HG02642 (cell line): Measurements from ENCODE around the gene VWA3A.

ENCODE experiments used
- ATAC-seq: cut with Tn5 transposase; IDR thresholded peaks from one replicate; pipeline ENCODE4 v1.9.1; 2021; ENCODE audit warnings: mild to moderate bottlenecking; ENCODE audit not compliant: unreplicated experiment, poor library complexity

VWA3A gene

GRCh38 chr16:22174642-22175041 lies 82.3 kb downstream of the VWA3A start:
- ATAC-seq: no peak

GRCh38 chr16:22177968-22178930 lies 85.9 kb downstream of the VWA3A start:
- ATAC-seq: no peak

GRCh38 chr16:22181426-22181825 lies 89.1 kb downstream of the VWA3A start:
- ATAC-seq: no peak

GRCh38 chr16:22181843-22182242 lies 89.5 kb downstream of the VWA3A start:
- no peak for ATAC-seq

- no peak for ATAC-seq
Observed at GRCh38 chr16:22183335-22183734, 91.0 kb downstream of the VWA3A start.

- ATAC-seq: no peak
Observed at GRCh38 chr16:22183901-22184614, 91.7 kb downstream of the VWA3A start.

- ATAC-seq: no peak
Observed at GRCh38 chr16:22184615-22184968, 92.3 kb downstream of the VWA3A start.

DNA sequence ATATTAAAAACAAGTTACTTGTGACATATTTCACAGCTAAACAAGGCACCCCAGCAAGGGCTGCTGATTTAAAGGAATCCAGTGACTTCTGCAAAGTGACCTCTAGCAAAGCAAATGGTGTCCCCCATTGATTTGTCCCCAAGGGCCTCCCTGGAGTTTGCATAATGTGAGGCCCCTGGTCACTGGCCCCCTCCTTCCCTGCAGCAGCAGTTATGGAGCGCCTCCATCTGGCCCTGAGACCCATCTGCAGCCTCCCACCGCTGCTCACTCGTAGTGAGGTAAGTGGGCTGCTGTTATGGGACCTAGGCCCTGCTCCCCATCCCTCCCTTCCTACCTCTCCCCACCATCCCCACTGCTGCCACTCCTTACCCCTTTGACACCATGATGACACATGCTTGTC lies 94.2 kb downstream of the VWA3A start:
- no peak for ATAC-seq

DNA sequence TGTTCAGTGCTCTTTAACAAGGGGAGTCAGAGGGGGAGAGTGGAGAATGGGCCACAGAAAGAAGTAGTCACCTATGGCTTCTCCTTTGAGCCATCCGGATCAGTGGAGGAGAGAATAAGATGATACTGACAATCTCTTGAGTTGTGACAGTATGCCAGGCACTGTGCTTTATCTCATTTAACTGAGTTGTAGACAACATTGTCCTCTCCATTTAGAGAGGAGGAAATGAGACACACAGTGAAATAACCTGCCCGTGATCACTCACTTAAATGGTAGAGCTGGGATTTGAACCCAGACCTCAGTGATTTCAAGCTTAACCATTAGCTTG lies 95.9 kb downstream of the VWA3A start:
- no peak for ATAC-seq

GRCh38 chr16:22188595-22189442 lies 96.5 kb downstream of the VWA3A start:
- no peak for ATAC-seq

GRCh38 chr16:22189473-22190080 lies 97.2 kb downstream of the VWA3A start:
- no peak for ATAC-seq

- ATAC-seq: peak; percentile 71
Observed at GRCh38 chr16:22190081-22190775, 97.9 kb downstream of the VWA3A start.

DNA sequence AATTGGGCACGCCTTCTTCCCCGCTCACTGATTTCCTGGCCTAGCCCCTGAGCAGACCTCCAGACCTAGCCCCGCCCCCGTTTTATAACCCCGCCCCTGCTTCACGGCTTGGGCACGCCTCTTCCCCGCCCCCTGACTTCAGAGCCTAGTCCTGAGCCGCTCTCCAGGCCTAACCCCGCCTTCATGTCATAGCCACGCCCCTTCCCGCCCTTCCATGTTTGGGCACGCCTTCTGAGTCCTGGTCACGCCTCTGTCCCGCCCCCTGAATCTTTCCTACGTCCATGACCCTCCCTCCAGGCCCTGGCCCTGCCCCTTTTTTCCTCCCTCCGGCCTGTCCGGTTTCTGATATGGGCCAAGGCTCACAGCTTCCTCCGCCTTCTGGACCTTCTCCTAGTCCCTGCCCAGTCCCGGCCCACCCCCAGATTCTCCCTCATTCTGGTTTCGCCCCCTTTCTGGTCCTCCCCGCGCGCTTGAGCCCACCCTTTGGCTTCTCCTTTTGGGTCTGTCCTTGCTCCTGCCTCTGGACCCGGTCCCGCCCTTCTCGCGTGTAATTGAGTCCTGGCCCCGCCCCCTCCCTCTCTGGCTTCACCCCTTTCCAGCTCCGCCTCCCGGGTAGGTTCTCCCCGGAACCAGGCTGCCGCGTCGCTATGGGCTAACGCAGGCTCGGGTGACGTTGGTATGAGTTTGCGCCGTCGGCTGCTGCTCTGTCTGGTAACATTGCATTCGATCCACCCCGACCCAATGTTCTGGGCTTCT lies 98.6 kb downstream of the VWA3A start:
- ATAC-seq: peak; percentile 60

DNA sequence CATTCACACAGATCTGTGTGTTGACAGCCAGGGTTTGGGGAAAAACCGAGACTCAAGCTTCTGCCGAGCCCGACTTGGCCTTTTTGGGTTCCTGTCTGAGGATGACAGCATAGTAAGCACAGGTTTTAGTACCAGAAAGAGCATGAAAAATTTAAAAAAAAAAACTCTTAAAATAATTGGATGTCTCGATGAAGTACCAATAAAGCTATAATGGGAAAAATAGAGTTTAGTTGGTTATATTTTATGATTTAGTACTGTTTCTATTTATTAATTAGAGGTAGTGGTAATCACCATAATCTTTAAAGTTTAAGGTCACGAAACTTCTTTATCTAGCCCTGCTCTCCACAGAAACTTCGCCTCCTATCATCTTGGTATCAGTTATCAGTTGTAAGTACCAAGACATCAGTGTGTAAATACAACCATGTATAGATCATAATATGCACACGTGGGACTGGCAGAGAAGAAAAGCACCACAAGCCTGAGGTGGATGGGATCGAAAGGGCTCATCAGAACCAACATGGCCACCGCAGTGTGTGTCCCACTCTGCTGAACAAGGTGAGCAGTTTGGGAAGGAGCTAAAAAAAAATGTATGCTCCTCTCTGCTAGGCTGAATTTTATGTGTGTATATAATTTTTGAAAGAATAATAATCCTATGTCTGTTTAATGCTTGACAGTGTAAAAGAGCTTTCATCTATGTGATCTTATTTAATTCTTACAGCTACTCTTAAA lies 99.4 kb downstream of the VWA3A start:
- no peak for ATAC-seq

DNA sequence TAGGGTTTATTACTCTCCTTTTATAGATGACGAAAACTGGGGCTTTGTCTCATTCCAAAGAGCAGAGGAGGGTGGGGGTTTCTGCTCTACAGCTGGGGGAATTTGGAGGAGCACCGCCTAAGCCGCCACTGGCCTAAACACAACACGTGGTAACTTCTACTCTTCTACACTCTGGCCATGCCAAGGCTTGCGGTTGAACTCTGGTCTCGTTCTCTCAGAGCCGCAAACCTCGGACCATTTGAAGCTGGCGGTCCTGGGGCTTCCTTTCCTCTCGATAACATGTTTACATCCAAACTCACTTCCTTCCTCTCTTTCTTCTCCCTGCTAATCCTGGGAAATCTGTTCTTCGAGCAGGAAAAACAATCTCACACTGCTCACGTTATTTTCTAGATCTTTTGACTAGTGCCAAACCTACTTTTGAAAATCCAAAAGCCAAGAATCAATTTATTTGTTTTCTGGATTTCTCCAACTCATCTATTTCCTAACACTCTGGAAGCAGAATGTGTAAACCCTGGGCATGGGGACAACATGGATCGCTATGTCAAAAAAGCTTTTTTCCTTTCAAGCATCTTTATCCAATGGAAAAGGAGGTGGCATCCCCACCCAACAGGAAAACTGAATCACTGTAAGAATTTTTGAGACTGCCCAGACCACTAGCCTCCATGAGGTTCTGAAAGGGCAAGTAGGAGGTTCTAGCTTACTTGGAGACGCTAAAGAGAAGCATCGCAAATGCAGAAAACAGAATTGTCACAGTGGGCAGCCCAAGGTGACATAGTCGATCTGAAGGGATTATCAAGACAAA lies 100.1 kb downstream of the VWA3A start:
- ATAC-seq: peak; percentile 9

DNA sequence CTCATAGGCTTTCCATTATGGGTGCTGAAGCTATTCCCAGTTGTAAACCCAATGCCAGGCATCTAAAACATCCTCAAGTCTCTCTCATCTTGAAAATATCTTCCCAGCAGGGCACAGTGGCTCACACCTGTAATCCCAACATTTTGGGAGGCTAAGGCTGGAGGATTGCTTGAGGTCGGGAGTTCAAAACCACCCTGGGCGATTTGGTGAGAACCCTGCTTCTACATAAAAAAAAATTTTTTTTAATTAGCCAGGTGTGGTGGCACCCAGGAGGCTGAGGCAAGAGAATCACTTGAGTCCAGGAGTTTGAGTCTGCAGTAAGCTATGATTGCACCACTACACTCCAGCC lies 100.7 kb downstream of the VWA3A start:
- no peak for ATAC-seq

GRCh38 chr16:22194707-22195444 lies 102.5 kb downstream of the VWA3A start:
- ATAC-seq: no peak
